B cell (primary cell): ENCODE results near the gene CDH20. TPM values are rescaled to one million over a fixed set of nuclear protein-coding genes. Genes with fewer than 3 reads are reported as not detected.
"Not testable (repeated sequence)": the region's sequence is repeated elsewhere in the genome, so short reads cannot be mapped to it uniquely, and the experiment has no call there.

ENCODE experiments used
- ATAC-seq: fragments of 200-7000 bp; cut with Tn5 transposase; one replicate; pipeline ENCODE4 v1.10.0; 2021; ENCODE audit warnings: low read depth, mild to moderate bottlenecking, moderate number of reproducible peaks, moderate library complexity
- CTCF ChIA-PET: fragments of 350-600 bp; sonication (Branson Sonifier 250); formaldehyde crosslinking; loops from one replicate; lab custom pipeline; 2021; ENCODE audit warnings: antibody characterized with exemption, inconsistent platforms; lab: Charles Lee
- POLR2A ChIA-PET: fragments of 350-600 bp; sonication (Branson Sonifier 250); formaldehyde crosslinking; loops from one replicate; lab custom pipeline; 2021; ENCODE audit warnings: antibody characterized with exemption; lab: Charles Lee
- DNase-seq: peaks from one replicate; pipeline ENCODE4 v3.0.0; 2013
- H2AFZ ChIP-seq: 2 replicates; pipeline ENCODE4 v1.6.1; 2012; ENCODE audit warnings: mild to moderate bottlenecking, low read depth, low read length; ENCODE audit not compliant: insufficient read depth, poor library complexity, severe bottlenecking
- H3K27ac ChIP-seq, 2 donors: 1 replicate in 1 of 2; 2 replicates in 1 of 2; pipeline ENCODE4 v1.5.1; 2012 to 2013; ENCODE audit warnings: low read length in 2 of 2, mild to moderate bottlenecking in 2 of 2, moderate library complexity in 1 of 2
- H3K27me3 ChIP-seq, 4 experiments: fragments of 200-600 bp in 1 of 4; sonication (generic) in 1 of 4; replicated peaks in 1 of 4; 1 replicate in 2 of 4; 2 replicates in 2 of 4; pipeline versions ENCODE4 v1.6.1 to v1.7.0; 2013 to 2016; ENCODE audit warnings: low read length in 3 of 4, mild to moderate bottlenecking in 2 of 4, mixed read lengths in 1 of 4, moderate library complexity in 1 of 4; ENCODE audit not compliant: insufficient read depth in 4 of 4, control insufficient read depth in 3 of 4; ENCODE audit errors: control extremely low read depth in 1 of 4
- H3K36me3 ChIP-seq, 2 experiments: replicated peaks in 1 of 2; 1 replicate in 1 of 2; 2 replicates in 1 of 2; pipeline versions ENCODE4 v1.6.1 to v1.7.1; 2013; ENCODE audit warnings: low read length in 1 of 2; ENCODE audit not compliant: insufficient read depth in 2 of 2, control insufficient read depth in 1 of 2; ENCODE audit errors: control extremely low read depth in 1 of 2, extremely low read depth in 1 of 2
- H3K4me1 ChIP-seq, 2 donors: fragments of 200-600 bp in 1 of 2; sonication (generic) in 1 of 2; 1 replicate in 1 of 2; 2 replicates in 1 of 2; pipeline versions ENCODE4 v1.5.1 to v1.6.1; 2013 to 2017; ENCODE audit warnings: low read length in 2 of 2; ENCODE audit not compliant: control insufficient read depth in 2 of 2, insufficient read depth in 2 of 2
- H3K4me2 ChIP-seq: replicated peaks from 2 replicates; pipeline ENCODE3; 2012; ENCODE audit warnings: mild to moderate bottlenecking, low read depth, low read length; ENCODE audit not compliant: poor library complexity, severe bottlenecking
- H3K4me3 ChIP-seq, 5 experiments: fragments of 200-600 bp in 1 of 5; sonication (generic) in 1 of 5; 1 replicate in 3 of 5; 2 replicates in 2 of 5; pipeline versions ENCODE4 v1.5.1 to v1.7.0; 2011 to 2016; ENCODE audit warnings: low read length in 4 of 5, mild to moderate bottlenecking in 4 of 5, low read depth in 2 of 5, control low read depth in 1 of 5, moderate library complexity in 1 of 5; ENCODE audit not compliant: insufficient read depth in 1 of 5; ENCODE audit errors: control extremely low read depth in 1 of 5, extremely low read depth in 1 of 5
- H3K79me2 ChIP-seq: fragments of 200-600 bp; sonication (generic); one replicate; pipeline ENCODE4 v1.6.0; 2016; ENCODE audit warnings: low read length; ENCODE audit not compliant: control insufficient read depth, insufficient read depth
- H3K9ac ChIP-seq: fragments of 200-600 bp; sonication (generic); 2 replicates; pipeline ENCODE4 v1.6.1; 2017; ENCODE audit warnings: mild to moderate bottlenecking, low read length, moderate library complexity
- H3K9me3 ChIP-seq, 3 donors: one replicate each; pipeline versions ENCODE4 v1.6.1 to v1.7.1; 2013; ENCODE audit warnings: low read length in 2 of 3; ENCODE audit not compliant: control insufficient read depth in 2 of 3, insufficient read depth in 1 of 3; ENCODE audit errors: control extremely low read depth in 1 of 3
- H4K20me1 ChIP-seq: 2 replicates; pipeline ENCODE4 v1.6.0; 2012; ENCODE audit warnings: mild to moderate bottlenecking, low read length; ENCODE audit not compliant: insufficient read depth, control insufficient read depth, poor library complexity, severe bottlenecking
- H3K27ac Mint-ChIP-seq: one replicate; pipeline ENCODE4 v1.8.0; 2021; ENCODE audit warnings: mixed read lengths
- H3K27me3 Mint-ChIP-seq: one replicate; pipeline ENCODE4 v1.8.0; 2021; ENCODE audit warnings: mixed read lengths
- H3K4me1 Mint-ChIP-seq: one replicate; pipeline ENCODE4 v1.8.0; 2021; ENCODE audit warnings: mixed read lengths
- H3K4me3 Mint-ChIP-seq: one replicate; pipeline ENCODE4 v1.8.0; 2021; ENCODE audit warnings: mixed read lengths
- H3K9me3 Mint-ChIP-seq: one replicate; pipeline ENCODE4 v1.8.0; 2022; ENCODE audit warnings: mixed read lengths; ENCODE audit not compliant: insufficient read depth
- CTCF ChIP-seq: fragments of 200-600 bp; IDR thresholded peaks from one replicate; pipeline ENCODE4 v1.8.0; 2022; ENCODE audit warnings: antibody characterized with exemption, mild to moderate bottlenecking
- EZH2 ChIP-seq: IDR thresholded peaks from 2 replicates; pipeline ENCODE4 v1.6.1; 2012; ENCODE audit warnings: borderline replicate concordance, low read depth, mild to moderate bottlenecking, moderate library complexity, low read length; ENCODE audit not compliant: insufficient read depth, poor library complexity, severe bottlenecking
- WGBS: methylation state at CpG from one replicate; pipeline ENCODE4 v1.1.5; 2013; ENCODE audit warnings: missing lambda C conversion rate; ENCODE audit not compliant: insufficient coverage; 5-methylcytosine and 5-hydroxymethylcytosine counted together
- intact Hi-C: fragments of 100-400 bp; cut with micrococcal nuclease; formaldehyde crosslinking; loops from one replicate; pipeline ENCODE4 v1.10.0; 2022
- polyA plus RNA-seq: library from polyadenylated mRNA; depleted of rRNA; stranded (reverse); fragments of >200 nt; gene quantifications from 2 replicates; pipeline ENCODE4 v1.2.3, GENCODE V29; 2012
- total RNA-seq, 2 donors: library from RNA; stranded (reverse); fragments of 120-200 nt in 1 of 2; gene quantifications; 1 replicate in 1 of 2; 2 replicates in 1 of 2; pipeline versions ENCODE4 v1.2.3 to v1.2.4, GENCODE V29; 2013 to 2022

CDH20 gene
- total and polyA plus RNA-seq, 2 donors (not counting 1 experiment from before 2014, with no cell fraction given), result 0.09 TPM; not detected in 1

GRCh38 chr18:61368001-61368400 lies 34.8 kb downstream of the CDH20 start:
- no peaks in the 10 kb centered on the region for H3K9me3 Mint-ChIP-seq
- peaks cover 15% of the 10 kb centered on the region for H3K27me3 Mint-ChIP-seq
- no peak overlapping the region for H3K4me3 Mint-ChIP-seq
- H2AFZ ChIP-seq, result no peak overlapping the region
- H3K27ac Mint-ChIP-seq, result no peak overlapping the region
- H3K79me2 ChIP-seq, result no peaks in the 10 kb centered on the region
- ATAC-seq, result no peak
- H3K4me2 ChIP-seq, result no peak overlapping the region
- H3K36me3 ChIP-seq, result no peaks in the 10 kb centered on the region
- H3K9ac ChIP-seq, result no peak overlapping the region
- ChIA-PET POLR2A (no interaction called here), CTCF (no interaction called here)
- H3K9me3 ChIP-seq, result peaks cover 0 to 1% (median 0%) of the 10 kb centered on the region in 3 donors
- TF ChIP-seq EZH2, result no peak
- no peak for TF ChIP-seq CTCF
- H4K20me1 ChIP-seq, result no peaks in the 10 kb centered on the region
- no peaks in the 10 kb centered on the region for H3K4me1 ChIP-seq
- H3K4me1 Mint-ChIP-seq, result no peaks in the 10 kb centered on the region
- H3K4me3 ChIP-seq, result no peak overlapping the region
- peaks cover 0 to 3% (median 0%) of the 10 kb centered on the region in 4 experiments for H3K27me3 ChIP-seq
- no peak overlapping the region for H3K27ac ChIP-seq
- no CpG with 5 or more reads among the region's 2 CpGs for WGBS
- intact Hi-C loops, result no loop called here
- no peak for DNase-seq

DNA sequence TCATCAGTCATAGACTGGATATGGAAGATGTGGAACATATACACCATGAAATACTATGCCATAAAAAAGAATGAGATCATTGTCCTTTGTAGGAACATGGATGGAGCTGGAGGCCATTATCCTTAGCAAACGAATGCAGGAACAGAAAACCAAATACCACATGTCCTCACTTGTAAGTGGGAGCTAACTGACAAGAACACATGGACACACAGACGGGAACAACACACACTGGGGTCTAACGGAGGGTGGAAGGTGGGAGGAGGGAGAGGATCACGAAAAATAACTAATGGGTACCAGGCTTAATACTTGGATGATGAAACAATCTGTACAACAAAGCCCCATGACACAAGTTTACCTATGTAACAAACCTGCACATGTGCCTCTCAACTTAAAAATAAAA lies 36.4 kb downstream of the CDH20 start:
- H3K27ac Mint-ChIP-seq, H3K4me1 ChIP-seq, H3K4me1 Mint-ChIP-seq, H3K4me3 ChIP-seq, H3K36me3 ChIP-seq, H3K4me3 Mint-ChIP-seq, ATAC-seq, H3K9me3 ChIP-seq, H4K20me1 ChIP-seq, POLR2A ChIA-PET, DNase-seq, intact Hi-C loops, H3K27me3 ChIP-seq, H2AFZ ChIP-seq, H3K4me2 ChIP-seq, H3K9ac ChIP-seq, CTCF ChIA-PET, H3K9me3 Mint-ChIP-seq, H3K27ac ChIP-seq, H3K79me2 ChIP-seq: not testable (repeated sequence)
- H3K27me3 Mint-ChIP-seq, result peaks cover 24% of the 10 kb centered on the region
- no CpG with 5 or more reads among the region's 4 CpGs for WGBS
